GM12892 (cell line): ENCODE measurements around the gene SERP2.

ENCODE experiments used
- POLR2A ChIP-seq: IDR thresholded peaks from 2 replicates; pipeline ENCODE4 v1.6.1; 2011; ENCODE audit warnings: low read depth, low read length, control low read depth
- POLR2AphosphoS5 ChIP-seq: IDR thresholded peaks from 2 replicates; pipeline ENCODE4 v1.6.1; 2011; ENCODE audit warnings: low read depth, low read length, control low read depth

- no peak for TF ChIP-seq POLR2A
- TF ChIP-seq POLR2AphosphoS5 = no peak
These were observed 21.0 kb downstream of the SERP2 start for GRCh38 chr13:44394658-44395057.
